Right renal pelvis (tissue), 4 donors: ENCODE measurements around the gene RGMA. TPM values are rescaled to one million over a fixed set of nuclear protein-coding genes. Genes with fewer than 3 reads are reported as not detected.
"Not testable (repeated sequence)": the region's sequence is repeated elsewhere in the genome, so short reads cannot be mapped to it uniquely, and the experiment has no call there.

Experiments
- DNase-seq, 4 donors: peaks; one replicate each; pipeline ENCODE4 v3.0.0-alpha.2; 2013; ENCODE audit warnings: low read depth in 4 of 4, low spot score in 3 of 4, missing footprints in 1 of 4
- polyA plus RNA-seq, 4 donors: library from polyadenylated mRNA; unstranded; fragments of 120-200 nt; gene quantifications; one replicate each; pipeline ENCODE4 v1.2.1, GENCODE V29; 2013; ENCODE audit not compliant: insufficient read length in 4 of 4

The RGMA gene
- polyA plus RNA-seq, 4 donors: 8.9 to 10.1 (median 9.7) TPM

DNA sequence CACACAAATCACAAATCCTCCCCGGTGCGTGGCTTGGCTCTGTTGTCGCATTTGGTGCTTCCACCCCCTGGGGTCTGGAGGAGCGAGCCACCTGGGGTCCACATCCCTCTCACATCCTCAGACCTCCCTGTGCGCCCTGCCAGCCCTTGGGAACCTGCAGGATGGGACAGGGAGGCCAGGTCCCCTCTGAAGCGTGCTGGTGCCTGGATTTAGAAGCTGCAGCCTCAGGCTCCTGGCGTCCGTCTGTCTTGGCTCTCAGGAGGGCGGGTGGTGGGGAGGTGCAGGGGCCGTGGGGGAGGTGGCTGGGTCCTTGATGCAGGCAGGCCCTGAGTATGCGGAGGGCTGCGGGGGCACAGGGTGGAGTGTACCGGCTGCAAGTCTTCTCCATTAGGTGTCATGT, 38.4 kb downstream of the RGMA start:
- DNase-seq: no peak

DNA sequence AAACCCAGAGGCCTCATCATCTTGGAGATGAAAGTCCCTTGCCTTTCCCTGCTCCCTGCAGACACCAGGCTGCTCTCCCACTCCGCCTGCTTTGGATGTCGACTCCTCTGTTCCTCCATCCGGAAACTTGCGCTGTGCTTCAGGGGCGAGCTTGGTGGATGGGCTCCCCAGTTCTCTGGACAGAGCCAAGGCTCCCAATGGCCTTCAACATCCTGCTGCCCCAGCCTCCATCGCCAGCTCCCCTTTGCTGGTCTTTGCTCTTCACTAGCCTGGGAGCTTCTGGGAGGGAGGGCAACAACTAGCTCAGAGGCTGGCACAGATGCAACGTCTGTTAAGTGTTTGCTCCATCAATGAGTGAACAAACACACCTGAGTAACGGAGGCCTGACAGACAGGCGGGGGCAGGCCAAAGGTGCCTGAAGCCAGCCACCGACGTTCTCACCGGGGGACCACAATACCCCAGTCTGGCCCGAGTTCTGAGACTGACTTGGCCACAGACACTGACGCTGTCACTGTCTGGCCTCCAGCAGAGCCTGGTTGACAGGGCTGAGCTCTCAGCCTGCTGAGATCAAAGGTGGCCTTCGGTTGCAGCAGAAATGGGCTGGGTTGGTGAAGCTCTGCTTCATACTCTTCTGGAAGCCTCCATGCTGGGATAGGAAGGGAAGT, 39.0 kb downstream of the RGMA start:
- DNase-seq: no peak

DNA sequence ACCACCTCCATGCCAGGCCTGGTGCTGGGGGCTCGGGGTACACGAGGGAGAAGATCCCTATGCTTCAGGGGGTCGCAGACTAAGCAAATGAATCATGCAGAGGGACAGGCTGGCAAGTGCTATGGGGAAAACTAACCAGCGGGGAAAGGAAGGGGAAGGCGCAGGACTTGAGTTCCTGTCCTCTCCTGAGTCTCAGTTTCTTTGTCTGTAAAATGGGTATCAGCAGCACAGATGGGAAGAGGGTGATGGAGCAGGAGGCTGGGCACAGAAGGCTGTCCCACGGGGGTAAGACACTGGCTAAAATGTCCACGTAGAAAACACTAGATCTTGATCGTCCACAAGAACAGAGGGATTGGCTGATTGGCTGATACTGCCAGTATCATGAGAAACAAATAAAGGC, 39.8 kb downstream of the RGMA start:
- DNase-seq: no peak

DNA sequence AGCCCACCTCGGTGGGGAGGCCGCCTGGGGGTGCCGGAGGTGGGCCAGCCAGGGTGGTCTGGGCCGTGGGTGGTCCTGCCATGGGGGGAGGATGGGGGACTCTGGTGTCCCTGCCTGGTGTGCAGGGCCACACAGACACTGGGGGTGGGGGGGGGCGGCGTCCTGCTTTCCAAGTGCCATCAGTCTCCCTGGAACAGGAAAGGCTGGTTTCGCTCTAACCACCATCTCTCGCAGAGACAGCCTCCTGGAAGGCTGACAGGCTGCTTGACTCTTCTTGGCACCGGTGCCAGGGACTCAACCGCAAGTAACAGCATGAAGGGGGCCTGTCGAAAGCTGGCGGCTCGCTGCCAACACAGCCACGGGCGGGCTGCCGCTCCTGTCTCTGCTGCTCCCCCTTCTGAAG, 40.3 kb downstream of the RGMA start:
- DNase-seq: no peak

DNA sequence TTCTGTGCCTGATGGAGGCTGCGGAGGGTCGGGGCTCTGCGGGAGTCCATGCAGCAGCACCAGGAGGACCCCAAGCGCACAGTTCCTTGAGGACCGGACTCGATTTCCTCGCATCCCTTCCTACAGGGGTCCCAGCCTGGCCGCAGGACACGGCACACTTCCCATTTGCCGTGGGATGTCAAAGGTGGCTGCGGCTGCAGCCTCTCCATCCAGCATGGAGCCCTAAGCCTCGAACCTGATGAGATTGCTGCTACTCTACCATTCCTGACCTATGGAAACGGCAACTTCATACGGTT, 40.6 kb downstream of the RGMA start:
- DNase-seq: no peak

DNA sequence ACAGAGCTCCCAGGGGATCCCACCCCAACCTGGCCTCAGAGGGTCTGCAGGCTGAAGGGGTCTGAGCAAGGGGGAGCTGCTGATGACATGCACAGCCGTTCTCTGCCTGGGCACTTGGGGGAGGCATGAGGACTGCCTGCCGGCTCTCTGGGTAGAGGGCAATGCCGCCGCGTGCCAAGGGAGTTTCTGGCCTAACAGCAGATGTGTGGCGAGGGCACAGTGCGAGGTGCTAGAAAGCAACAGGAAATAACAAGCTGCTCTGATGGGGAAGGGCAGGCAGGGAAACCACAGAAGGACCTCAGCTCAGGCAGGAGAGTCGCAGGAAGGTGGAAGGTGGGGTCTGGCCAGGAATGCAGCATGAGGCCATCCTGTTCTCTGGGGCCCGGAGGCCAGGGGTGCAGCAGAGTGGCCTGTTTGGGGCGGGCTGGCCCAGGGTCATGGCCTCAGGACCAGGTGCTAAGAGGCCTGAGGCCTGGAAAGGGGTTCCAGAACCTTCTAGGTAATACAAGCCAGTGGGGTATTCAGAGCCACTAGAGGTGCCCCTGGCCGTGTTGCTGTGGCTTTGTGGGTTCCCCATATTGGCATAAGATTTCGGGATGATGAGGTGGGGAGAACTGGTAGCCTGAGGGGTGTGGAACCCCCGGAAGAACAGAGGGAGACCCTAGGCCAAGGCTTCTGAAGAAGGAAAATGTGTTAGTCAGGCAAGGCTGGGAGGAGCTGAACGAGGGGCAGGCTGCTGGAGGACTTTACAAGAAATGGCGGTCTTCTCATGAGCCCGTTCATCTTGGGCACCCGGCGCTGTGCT, 41.2 kb downstream of the RGMA start:
- no peak for DNase-seq

DNA sequence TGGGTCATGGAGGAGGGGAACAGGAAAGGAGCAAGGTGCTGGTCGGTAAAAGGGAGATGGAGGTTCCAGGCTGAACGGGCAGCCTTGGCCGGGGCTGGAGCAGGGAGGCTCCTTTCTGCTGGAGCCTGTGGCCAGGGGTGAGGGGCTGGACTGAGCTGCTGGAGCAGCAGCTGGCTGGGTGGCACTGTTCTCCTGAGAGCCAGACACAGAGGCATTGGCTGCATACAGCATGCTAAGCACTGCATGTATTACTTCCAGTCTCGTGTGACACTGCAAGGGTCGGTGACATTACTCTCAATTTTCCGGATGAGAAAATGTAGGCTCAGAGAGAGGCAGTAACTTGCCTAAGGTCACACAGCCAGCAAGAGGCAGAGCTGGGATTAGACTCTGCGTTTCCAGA, 42.3 kb downstream of the RGMA start:
- no peak for DNase-seq

DNA sequence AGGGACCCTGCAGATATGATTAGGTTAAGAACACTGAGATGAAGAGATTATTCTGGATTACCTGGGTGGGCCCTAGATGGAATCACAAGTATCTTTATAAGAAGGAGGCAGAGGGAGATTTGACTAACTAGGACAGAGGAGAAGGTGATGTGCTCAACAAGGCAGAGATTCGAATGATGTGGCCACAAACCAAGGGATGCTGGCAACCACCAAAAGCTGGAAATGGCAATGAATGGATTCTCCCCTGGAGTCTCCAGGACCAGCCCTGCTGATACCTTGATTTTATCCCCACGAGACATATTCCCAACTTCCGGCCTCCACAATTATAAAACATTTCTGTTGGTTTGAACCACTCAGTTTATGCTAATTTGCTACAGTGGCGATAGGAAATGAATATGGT, 42.9 kb downstream of the RGMA start:
- DNase-seq: no peak

DNA sequence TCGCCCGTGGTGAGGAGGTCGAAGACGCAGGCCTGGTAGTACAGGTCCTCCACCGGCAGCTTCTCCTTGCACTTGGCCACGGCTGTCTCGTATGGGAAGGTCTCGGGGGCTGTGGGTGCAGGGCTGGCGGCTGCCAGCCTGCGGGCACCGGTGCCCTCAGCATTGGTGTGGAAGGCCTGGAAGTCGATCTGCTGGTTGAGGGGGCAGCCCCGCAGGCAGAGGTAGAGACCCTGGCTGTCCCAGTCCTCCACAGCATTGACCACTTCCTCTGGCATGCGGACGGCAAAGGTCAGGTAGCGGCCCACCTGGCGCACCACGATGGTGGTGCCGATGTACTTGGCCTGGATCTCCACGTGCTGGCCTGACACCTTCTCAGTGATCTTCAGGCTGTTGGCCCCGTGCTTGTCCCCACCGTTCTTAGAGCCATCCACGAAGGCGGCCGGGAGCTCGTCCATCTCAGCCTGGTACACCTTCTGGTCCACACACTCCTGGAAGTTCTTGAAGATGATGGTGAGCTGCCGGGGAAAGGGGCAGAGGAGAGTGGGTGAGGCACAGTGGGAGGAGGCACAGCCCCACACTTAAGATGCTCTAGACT, 43.7 kb downstream of the RGMA start:
- no peak for DNase-seq

DNA sequence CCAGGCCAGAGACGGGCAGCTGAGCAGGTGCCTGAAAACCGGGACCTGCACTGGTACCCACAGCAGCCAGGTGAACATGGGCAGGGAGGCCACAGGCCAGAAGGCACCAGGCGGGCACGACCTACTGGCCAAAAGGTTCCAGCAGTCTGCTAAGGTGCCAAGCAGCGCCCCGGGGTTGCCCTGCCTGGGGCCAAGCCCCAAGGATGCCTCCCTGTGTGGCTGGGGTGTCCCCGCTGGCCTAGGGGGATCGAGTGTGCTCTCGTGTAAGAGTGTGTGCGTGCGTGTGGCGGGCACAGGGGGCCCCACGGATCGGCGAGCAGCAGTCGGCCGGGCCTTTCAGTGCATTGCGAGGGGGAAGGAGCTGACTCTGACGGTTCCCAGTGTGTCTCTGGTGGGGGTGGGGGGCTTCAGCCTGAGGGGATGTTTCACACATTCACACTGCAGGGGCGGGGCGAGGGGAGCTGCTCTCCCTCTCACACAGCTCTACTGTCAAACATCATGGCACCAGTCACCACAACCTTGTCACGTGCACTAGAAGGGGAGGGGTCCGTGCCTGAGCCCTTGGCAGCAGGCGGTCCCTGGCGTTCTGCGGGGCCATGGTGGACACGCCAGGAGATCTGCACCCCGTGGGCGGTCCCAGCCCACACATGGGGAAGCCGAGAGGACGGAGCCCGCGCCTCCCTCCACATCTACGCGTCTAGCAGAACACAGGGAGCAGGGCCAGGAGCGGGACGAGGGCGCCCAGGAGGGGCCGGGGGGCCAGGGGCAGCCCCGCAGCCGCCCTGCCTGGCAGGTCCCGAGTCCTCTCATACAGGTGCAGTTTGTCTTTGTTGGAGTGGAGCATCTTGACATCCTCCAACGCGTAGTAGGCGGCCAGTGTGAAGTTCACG, 44.5 kb downstream of the RGMA start:
- DNase-seq: no peak

DNA sequence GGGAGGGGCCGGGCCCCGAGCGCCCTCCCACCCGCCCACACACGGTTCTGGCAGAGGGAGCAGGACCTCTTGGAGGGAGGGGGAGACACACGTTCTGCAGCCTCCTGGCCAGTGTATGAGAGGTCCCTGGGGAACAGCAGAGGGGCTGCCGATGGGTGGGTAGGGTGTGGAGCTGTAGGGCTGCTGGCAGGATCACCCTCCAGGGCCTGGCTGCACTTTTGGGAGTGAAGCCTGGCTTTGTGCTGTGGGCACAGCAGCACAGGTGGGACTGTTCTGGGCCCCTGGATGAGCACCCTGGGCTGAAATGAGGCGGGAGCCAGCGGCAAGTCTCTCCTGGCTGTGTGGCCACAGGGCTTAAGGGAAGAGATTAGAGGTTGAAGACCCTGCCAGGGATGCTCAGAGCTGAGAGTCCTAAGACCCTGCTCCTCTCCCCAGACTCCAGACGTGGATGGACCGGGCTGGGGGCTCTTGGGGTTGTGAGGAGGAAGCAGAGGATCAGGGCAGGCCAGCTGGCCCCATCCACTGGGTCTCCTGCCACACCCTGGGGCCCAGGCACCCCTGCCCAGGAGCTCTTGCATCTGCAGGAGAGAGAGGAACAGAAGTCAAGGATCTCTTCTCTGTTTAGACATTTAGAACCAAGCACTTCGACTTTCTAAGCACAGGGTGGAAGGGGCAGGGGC, 45.2 kb downstream of the RGMA start:
- DNase-seq: no peak

DNA sequence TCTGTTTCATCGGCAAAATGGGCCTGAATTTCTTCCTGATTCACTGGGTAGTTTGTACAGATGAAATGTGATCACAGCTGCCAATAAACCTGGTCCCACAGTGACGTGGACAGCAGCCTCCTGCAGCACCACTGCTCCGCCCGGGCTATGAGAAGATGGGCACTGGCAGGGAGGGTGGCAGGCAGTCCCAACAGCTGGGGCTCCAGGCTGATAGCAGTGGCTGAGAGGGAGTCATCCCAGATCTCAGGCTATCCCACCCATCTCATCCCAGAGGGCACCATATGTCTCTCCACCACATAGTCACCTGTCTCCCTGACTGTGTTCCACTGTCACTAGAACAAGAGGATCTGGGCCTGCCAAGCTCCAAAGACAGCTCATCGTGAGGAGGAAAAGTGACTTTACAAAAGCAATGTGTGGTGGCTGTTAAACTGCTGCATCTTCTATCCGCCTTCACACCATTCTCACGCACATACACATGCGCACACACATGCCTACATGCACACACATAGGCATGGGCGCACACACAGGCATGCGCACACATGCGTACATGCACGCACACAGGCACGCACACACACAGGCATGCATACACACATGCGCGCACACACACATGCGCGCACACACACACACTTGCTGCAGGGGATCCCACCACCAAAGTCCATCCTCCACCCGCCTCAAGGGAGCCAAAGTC, 46.2 kb downstream of the RGMA start:
- no peak for DNase-seq

DNA sequence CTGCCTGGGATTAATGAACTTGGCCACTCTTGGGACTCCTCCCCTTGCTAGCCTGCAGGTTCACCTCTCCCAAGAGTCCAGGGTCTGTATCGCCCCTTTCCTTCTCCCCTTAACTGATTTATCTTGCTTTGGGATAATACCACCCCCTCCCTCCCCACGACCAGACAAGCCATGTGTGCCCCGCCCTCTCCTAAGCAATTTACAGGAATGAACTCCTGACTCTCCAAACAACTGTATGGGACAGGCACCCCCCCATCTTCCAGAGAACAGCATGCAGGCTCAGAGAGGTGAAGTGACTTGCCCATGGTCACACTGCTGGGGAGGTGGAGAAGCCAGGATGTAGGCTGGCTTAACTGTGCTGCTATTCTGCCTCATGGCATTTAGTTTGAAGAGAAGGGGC, 46.8 kb downstream of the RGMA start:
- no peak for DNase-seq

DNA sequence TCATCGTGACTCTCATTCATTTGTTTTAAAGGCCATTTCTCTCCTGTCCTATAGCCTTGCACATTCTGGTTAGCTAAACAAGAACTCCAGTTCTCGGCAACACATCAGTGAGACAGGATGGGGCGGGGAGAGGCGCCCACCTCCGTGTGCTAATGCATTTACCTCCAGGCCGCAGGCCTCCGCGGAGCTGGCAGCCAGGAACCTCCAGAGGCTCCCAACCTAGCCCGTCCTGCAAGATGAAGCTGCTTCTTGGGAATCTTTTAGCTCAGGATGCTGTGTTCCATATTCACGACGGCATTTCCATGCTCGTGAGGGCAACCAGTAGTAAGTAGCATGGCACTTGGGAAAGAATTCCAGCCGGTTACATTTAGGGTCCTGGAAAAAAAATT, 47.9 kb downstream of the RGMA start:
- no peak for DNase-seq

DNA sequence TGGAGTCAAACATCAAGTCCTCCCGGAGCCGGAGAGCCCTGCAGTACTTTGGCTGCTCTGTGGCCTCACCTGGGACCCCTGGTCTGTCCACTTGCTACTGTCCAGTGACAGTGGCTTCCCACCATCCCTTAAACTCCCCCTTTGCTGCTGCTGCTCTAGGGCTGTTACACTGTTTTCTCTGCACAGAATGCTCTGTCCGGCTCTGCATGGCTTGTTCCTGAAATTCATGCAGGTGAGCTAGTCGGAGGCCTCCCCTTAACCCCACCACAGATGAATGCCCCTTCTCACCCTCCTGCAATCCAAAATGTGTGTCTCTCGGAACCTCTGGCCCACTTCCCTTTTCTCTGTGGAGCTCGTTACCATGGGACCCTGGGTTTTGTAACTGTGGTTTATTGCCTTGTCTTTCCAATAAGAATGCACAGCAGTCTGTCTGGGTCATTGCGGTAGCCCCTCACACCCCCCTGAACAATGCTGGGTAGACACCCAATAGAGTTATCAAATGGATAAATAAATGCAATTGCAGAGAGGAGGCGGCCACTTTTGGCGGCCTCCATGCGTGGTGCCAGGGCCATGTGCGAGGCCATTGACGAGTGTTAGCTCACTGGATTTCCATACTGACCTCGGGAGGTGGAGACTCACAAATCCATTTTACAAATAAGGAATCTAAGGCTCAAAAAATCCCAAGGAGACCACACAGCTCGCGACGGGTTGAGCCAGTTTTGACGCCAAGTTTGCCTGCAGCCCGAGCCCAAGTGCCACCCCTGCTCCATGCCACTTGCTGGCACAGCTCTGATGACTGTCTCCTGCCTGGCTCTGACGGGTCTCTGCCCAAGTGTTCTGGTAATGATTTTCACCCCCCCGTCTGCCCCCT, 48.5 kb downstream of the RGMA start:
- DNase-seq: no peak

DNA sequence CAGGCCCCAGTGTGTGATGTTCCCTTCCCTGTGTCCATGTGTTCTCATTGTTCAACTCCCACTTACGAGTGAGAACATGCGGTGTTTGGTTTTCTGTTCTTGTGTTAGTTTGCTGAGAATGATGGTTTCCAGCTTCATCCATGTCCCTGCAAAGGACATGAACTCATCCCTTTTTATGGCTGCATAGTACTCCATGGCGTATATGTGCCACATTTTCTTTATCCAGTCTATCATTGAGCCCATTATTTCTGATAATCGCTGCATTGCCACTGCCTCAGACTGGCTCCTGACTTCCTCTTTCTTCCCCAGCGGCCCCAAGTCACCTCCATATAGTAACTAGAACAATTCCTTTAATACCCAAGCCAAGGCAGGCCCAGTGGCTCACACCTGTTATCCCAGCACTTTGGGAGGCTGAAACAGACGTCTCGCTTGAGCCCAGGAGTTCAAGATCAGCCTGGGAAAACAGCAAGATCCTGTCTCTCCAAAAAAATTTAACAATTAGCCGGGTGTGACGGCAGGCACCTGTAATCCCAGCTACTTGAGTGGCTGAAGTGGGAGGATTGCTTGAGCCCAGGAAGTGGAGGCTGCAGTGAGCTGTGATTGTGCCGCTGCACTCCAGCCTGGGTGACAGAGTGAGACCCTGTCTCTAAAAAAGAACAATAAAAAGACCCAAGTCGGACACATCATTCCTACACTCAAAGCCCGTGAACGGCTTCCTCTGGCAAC, 49.3 kb downstream of the RGMA start:
- DNase-seq: not testable (repeated sequence)

DNA sequence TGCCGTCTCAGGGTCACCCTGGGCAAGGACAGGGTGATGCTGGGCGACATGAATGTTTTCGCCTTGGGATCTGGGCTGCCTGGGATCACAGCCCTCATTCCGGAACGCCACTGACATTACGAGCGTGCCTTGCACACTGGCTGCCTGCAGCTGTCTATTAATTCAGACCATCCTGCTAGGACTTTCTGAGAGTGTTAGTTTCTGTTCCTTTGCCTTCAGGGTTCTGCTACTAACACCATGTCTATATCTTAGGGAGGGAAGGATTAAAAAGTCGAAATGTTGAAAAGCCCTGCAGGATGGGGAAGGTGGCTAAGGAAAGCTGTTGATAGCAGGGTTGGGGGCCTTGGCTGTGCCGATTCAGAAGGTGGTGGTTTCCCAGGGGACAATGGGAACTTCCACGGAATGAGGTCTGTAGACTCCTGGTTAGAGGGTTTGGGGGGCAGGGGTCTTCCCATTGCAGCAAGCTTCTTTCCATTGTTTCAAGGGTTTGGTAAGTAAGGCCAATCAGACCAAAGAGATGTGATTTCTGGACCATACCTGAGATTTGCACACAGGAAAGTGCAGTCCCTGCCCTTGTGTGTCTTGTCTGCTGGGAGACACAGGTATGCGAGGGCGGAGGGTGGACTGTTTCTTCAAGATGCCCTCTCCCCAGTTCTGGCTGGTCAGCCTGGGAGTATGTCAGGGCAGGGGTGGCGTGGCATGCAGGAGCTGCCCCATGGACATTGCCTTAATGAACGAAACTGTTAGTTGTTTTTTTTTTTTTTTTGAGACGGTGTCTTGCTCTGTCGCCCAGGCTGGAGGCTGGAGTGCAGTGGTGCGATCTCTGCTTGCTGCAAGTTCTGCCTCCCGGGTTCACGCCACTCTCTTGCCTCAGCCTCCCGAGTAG, 50.9 kb downstream of the RGMA start:
- DNase-seq: no peak
